ENCODE results near the gene IQGAP2.

DNA sequence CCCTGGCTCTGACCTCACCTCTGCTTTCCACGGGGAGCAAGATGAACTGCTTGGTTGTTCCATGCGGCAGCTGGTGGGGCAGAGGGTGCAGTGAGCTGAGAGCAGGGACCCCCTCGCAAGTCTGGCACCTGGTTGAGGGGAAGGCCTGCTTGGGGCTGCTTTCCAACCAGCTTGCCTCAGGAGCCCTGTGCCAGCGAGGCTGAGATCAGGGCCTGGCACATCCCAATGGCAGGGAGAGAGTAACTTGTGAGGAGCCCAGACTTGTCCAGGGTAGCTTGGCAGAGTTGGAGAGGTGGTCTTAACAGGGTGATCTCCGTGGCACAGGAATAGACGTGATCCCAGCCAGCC, 68.9 kb downstream of the IQGAP2 start:
- TF ChIP-seq TCF12 (IDR thresholded peaks at IDR 0.05; ENCODE audit: low read depth), result no peak
- TF ChIP-seq, protein P1, sequence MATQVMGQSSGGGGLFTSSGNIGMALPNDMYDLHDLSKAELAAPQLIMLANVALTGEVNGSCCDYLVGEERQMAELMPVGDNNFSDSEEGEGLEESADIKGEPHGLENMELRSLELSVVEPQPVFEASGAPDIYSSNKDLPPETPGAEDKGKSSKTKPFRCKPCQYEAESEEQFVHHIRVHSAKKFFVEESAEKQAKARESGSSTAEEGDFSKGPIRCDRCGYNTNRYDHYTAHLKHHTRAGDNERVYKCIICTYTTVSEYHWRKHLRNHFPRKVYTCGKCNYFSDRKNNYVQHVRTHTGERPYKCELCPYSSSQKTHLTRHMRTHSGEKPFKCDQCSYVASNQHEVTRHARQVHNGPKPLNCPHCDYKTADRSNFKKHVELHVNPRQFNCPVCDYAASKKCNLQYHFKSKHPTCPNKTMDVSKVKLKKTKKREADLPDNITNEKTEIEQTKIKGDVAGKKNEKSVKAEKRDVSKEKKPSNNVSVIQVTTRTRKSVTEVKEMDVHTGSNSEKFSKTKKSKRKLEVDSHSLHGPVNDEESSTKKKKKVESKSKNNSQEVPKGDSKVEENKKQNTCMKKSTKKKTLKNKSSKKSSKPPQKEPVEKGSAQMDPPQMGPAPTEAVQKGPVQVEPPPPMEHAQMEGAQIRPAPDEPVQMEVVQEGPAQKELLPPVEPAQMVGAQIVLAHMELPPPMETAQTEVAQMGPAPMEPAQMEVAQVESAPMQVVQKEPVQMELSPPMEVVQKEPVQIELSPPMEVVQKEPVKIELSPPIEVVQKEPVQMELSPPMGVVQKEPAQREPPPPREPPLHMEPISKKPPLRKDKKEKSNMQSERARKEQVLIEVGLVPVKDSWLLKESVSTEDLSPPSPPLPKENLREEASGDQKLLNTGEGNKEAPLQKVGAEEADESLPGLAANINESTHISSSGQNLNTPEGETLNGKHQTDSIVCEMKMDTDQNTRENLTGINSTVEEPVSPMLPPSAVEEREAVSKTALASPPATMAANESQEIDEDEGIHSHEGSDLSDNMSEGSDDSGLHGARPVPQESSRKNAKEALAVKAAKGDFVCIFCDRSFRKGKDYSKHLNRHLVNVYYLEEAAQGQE (IDR thresholded peaks at IDR 0.05; ENCODE audit: low read depth), result no peak
- TF ChIP-seq, protein P2, sequence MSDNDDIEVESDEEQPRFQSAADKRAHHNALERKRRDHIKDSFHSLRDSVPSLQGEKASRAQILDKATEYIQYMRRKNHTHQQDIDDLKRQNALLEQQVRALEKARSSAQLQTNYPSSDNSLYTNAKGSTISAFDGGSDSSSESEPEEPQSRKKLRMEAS (IDR thresholded peaks at IDR 0.05), result no peak
- TF ChIP-seq EP300 (IDR thresholded peaks at IDR 0.05; ENCODE audit: borderline replicate concordance), result no peak
- no peak for TF ChIP-seq CREB1 (IDR thresholded peaks at IDR 0.05; ENCODE audit: low read depth)
- no peak for TF ChIP-seq EGR1 (IDR thresholded peaks at IDR 0.05)
- TF ChIP-seq RAD21 (IDR thresholded peaks at IDR 0.05; ENCODE audit: low read depth), result no peak
